HEK293 (cell line): Measurements from ENCODE around the gene TMEM91.

ENCODE experiments used
- CTCF ChIP-seq: fragments of 450-650 bp; formaldehyde crosslinking; IDR thresholded peaks from 2 replicates; pipeline ENCODE4 v1.5.1; 2016; ENCODE audit warnings: missing biosample characterization, missing genetic modification characterization
- PATZ1 ChIP-seq: fragments of 450-650 bp; formaldehyde crosslinking; IDR thresholded peaks from 2 replicates; pipeline ENCODE4 v1.5.1; 2016; ENCODE audit warnings: missing biosample characterization, missing genetic modification characterization
- ZBTB1 ChIP-seq: fragments of 450-650 bp; formaldehyde crosslinking; IDR thresholded peaks from 2 replicates; pipeline ENCODE4 v1.5.1; 2016; ENCODE audit warnings: missing biosample characterization, missing genetic modification characterization
- ZNF121 ChIP-seq: fragments of 450-650 bp; formaldehyde crosslinking; IDR thresholded peaks from 2 replicates; pipeline ENCODE4 v1.5.1; 2016; ENCODE audit warnings: missing biosample characterization, missing genetic modification characterization
- ZNF184 ChIP-seq: fragments of 450-650 bp; IDR thresholded peaks from 2 replicates; pipeline ENCODE4 v1.5.1; 2018; ENCODE audit warnings: missing biosample characterization, mild to moderate bottlenecking, missing genetic modification characterization
- ZNF2 ChIP-seq: fragments of 450-650 bp; formaldehyde crosslinking; IDR thresholded peaks from 2 replicates; pipeline ENCODE4 v1.5.1; 2016; ENCODE audit warnings: missing biosample characterization, missing genetic modification characterization
- ZNF335 ChIP-seq: fragments of 450-650 bp; formaldehyde crosslinking; conservative IDR thresholded peaks from 2 replicates; pipeline ENCODE4 v1.5.1; 2016; ENCODE audit warnings: missing biosample characterization, missing genetic modification characterization
- ZNF350 ChIP-seq: fragments of 450-650 bp; formaldehyde crosslinking; IDR thresholded peaks from 2 replicates; pipeline ENCODE4 v1.5.0; 2017; ENCODE audit warnings: missing biosample characterization, mild to moderate bottlenecking, missing genetic modification characterization

- TF ChIP-seq CTCF (tag by site-specific recombination) (no peak), ZNF350 (no peak), ZBTB1 (tag by site-specific recombination) (no peak), PATZ1 (tag by site-specific recombination) (no peak), ZNF184 (tag by site-specific recombination) (no peak), ZNF2 (no peak), ZNF335 (tag by site-specific recombination) (no peak), ZNF121 (tag by site-specific recombination) (no peak)
Observed at GRCh38 chr19:41410336-41411054, 34.2 kb downstream of the TMEM91 start.
